ENCODE data around the gene ATF7.
"Not testable (repeated sequence)": the region's sequence is repeated elsewhere in the genome, so short reads cannot be mapped to it uniquely, and the experiment has no call there.

ATF7 gene

DNA sequence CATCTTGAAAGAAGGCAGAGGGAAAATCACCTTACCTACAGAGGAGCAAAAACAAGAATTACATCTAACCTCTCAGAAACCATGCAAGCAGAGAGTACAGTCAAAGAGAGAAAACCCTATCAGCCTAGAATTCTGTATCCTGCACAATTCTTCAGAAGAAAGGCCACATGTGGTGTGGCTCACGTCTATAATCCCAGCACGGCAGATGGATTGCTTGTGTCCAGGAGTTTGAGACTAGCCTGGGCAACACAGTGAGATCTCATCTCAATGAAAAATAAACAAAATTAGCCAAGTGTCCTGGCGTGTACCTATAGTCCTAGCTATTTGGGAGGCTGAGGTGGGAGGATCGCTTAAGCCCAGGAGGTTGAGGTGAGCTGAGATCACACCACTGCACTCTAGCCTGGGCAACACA lies 48.2 kb downstream of the ATF7 start:
- TF ChIP-seq TAF1 (IDR thresholded peaks at IDR 0.05; ENCODE audit: low read depth, low read length) (no peak), POLR2AphosphoS5 (IDR thresholded peaks at IDR 0.05; ENCODE audit: low read depth, low read length) (no peak), PAX5 (IDR thresholded peaks at IDR 0.05; ENCODE audit: insufficient read depth, low read length, severe bottlenecking) (no peak), POLR2A (IDR thresholded peaks at IDR 0.05; ENCODE audit: low read depth, low read length) (no peak), POU2F2 (IDR thresholded peaks at IDR 0.05; ENCODE audit: low read depth, low read length) (no peak), SPI1 (IDR thresholded peaks at IDR 0.05; ENCODE audit: low read depth, low read length) (no peak)
- DNase-seq (ENCODE audit: insufficient read length, low spot score), result no peak

DNA sequence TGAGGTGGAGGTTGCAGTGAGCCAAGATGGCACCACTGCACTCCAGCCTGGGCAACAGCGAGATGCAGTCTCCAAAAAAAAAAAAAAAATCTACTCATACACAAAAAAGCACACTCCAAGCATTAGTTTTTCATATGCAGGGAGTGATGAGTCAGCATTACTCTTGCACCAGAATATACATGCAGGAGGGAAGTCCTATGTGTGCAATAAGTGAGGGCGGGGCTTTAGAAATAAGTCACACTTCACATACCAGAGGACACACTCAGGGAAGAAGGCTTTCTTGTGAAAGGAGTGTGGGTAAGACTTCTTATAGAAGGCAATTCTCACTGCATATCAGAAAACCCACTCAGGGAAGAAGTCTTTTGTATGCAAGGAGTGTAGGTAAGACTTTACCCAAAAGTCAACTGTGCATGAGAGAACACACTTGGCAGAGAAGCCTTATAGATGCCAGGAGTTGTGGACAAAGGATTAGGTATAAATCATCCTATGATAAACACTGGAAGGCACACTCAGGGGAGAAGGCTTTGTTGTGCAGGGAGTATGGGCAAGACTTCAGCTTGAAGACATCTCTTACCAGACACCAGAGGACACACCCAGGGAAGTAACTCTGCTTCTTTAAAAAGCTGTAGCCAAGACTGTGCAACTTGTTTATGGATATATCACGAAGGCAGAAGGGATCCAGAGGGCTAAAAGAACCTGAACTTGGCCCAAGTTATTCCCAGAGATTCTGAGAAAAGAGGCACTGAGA lies 50.5 kb downstream of the ATF7 start:
- TF ChIP-seq SPI1 (IDR thresholded peaks at IDR 0.05; ENCODE audit: low read depth, low read length) (0 out of 2 replicates have a peak, but pooled peaks have one; percentile 0), POU2F2 (IDR thresholded peaks at IDR 0.05; ENCODE audit: low read depth, low read length) (no peak), PAX5 (IDR thresholded peaks at IDR 0.05; ENCODE audit: insufficient read depth, low read length, severe bottlenecking) (no peak)
- FAIRE-seq (no peak), DNase-seq (ENCODE audit: insufficient read length, low spot score) (no peak)

More for the DNA sequence above, 48.2 kb downstream of the ATF7 start:
- no peak for FAIRE-seq

- DNase-seq (ENCODE audit: insufficient read length, low spot score), result no peak
- FAIRE-seq, result peak; percentile 43
- TF ChIP-seq SPI1 (IDR thresholded peaks at IDR 0.05; ENCODE audit: low read depth, low read length) (no peak), TAF1 (IDR thresholded peaks at IDR 0.05; ENCODE audit: low read depth, low read length) (no peak), POLR2AphosphoS5 (IDR thresholded peaks at IDR 0.05; ENCODE audit: low read depth, low read length) (no peak), POLR2A (IDR thresholded peaks at IDR 0.05; ENCODE audit: low read depth, low read length) (no peak), PAX5 (IDR thresholded peaks at IDR 0.05; ENCODE audit: insufficient read depth, low read length, severe bottlenecking) (no peak), POU2F2 (IDR thresholded peaks at IDR 0.05; ENCODE audit: low read depth, low read length) (no peak)
These were observed 53.9 kb downstream of the ATF7 start for GRCh38 chr12:53572134-53572758.

DNA sequence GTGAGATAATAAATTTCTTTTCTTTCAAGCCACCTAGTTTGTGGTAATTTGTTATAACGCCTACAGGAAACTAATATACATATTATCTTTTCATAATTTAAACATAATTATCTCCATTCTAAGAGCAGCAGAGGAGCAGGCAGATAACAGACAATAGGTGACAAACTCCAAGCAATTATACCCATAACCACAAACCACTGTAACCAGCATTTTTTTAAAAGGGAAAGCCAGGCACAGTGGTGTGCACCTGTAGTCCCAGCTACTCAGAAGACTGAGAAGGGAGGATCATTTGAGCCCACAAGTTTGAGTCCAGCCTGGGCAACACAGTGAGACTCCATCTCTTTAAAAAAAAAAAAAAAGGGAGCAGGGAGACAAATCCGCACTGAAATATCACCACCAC lies 54.9 kb downstream of the ATF7 start:
- FAIRE-seq (no peak), DNase-seq (ENCODE audit: insufficient read length, low spot score) (no peak)
- TF ChIP-seq POLR2AphosphoS5 (IDR thresholded peaks at IDR 0.05; ENCODE audit: low read depth, low read length) (no peak), TAF1 (IDR thresholded peaks at IDR 0.05; ENCODE audit: low read depth, low read length) (no peak), POLR2A (IDR thresholded peaks at IDR 0.05; ENCODE audit: low read depth, low read length) (no peak), POU2F2 (IDR thresholded peaks at IDR 0.05; ENCODE audit: low read depth, low read length) (no peak), SPI1 (IDR thresholded peaks at IDR 0.05; ENCODE audit: low read depth, low read length) (no peak), PAX5 (IDR thresholded peaks at IDR 0.05; ENCODE audit: insufficient read depth, low read length, severe bottlenecking) (no peak)

DNA sequence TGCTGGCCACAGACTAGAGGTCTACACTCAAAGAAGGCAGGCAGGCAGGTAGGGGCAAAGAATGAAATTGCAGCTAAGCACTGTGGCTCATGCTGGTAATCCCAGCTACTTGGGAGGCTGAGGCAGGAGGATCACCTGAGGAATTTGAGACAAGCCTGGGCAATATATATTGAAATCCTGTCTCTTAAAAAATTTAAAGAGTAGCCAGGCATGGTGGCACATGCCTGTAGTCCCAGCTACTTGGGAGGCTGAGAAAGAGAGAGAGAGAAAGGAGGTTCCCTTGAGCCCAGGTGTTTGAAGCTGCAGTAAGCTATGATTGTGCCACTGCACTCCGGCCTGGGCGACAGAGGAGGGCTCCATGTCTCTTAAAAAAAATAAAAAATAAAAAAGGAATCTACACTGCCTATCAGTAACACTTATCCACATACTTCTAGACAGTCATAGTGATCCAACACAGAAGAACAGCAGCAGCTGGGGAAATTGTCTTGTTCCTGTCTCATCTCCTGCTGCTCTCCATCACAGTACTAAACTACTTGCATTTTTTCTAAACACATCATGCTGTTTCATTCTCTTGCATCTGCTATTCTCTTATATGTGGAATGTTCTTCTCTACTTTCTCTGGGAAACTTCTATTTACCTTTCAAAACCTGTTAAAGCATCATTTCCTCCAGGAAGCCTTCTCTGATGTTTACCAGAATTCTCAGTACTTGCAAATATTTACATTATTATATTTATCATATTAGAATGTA lies 57.2 kb downstream of the ATF7 start:
- TF ChIP-seq PAX5 (IDR thresholded peaks at IDR 0.05; ENCODE audit: insufficient read depth, low read length, severe bottlenecking) (no peak), POLR2AphosphoS5 (IDR thresholded peaks at IDR 0.05; ENCODE audit: low read depth, low read length) (no peak), POU2F2 (IDR thresholded peaks at IDR 0.05; ENCODE audit: low read depth, low read length) (no peak), POLR2A (IDR thresholded peaks at IDR 0.05; ENCODE audit: low read depth, low read length) (no peak), SPI1 (IDR thresholded peaks at IDR 0.05; ENCODE audit: low read depth, low read length) (no peak), TAF1 (IDR thresholded peaks at IDR 0.05; ENCODE audit: low read depth, low read length) (no peak)
- DNase-seq (ENCODE audit: insufficient read length, low spot score) (no peak), FAIRE-seq (no peak)

DNA sequence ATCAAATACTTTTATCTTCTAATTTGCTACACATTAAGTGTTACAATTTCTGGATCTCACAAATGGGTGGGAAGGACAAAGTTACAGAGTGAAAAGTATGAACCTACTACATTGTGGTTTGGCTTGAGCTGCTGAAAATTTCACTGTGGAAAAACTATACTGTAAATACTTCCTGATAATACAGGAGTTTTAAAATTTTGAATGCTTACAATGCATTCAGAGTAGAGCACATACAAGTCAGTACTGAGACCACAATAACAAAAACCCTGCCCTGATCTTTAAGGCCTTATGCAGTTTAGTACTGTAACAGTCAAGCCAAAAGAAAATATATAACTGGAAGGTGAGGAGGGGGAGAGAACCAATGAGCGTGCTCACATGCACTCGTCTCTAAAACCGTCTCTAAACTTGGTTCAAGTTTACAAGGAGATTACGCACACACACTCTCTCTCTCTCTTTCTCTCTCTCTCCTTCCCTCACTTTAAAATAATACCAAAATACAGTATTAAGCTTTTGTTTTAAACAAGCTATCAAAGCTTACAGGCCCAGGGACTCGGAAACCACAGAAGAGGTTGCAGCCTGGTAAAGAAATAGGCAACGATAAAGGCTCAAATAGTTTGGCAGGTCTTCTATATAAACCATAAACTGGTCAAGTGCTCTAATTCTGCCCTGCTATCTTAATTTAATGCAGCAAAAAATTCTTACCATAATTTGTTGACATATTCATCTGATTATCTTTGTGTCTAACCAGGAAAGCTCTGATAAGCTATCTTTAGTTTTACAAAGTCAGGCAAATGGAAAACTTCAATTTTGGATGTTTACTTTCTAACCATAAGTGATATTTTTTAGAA lies 58.0 kb downstream of the ATF7 start:
- DNase-seq (ENCODE audit: insufficient read length, low spot score), result no peak
- FAIRE-seq, result no peak

GRCh38 chr12:53565376-53565775 lies 60.8 kb downstream of the ATF7 start:
- DNase-seq (ENCODE audit: insufficient read length, low spot score); FAIRE-seq: not testable (repeated sequence)

More for the DNA sequence above, 58.0 kb downstream of the ATF7 start:
- TF ChIP-seq POLR2A (IDR thresholded peaks at IDR 0.05; ENCODE audit: low read depth, low read length) (no peak), PAX5 (IDR thresholded peaks at IDR 0.05; ENCODE audit: insufficient read depth, low read length, severe bottlenecking) (no peak), TAF1 (IDR thresholded peaks at IDR 0.05; ENCODE audit: low read depth, low read length) (no peak), POU2F2 (IDR thresholded peaks at IDR 0.05; ENCODE audit: low read depth, low read length) (no peak), SPI1 (IDR thresholded peaks at IDR 0.05; ENCODE audit: low read depth, low read length) (no peak), POLR2AphosphoS5 (IDR thresholded peaks at IDR 0.05; ENCODE audit: low read depth, low read length) (no peak)

DNA sequence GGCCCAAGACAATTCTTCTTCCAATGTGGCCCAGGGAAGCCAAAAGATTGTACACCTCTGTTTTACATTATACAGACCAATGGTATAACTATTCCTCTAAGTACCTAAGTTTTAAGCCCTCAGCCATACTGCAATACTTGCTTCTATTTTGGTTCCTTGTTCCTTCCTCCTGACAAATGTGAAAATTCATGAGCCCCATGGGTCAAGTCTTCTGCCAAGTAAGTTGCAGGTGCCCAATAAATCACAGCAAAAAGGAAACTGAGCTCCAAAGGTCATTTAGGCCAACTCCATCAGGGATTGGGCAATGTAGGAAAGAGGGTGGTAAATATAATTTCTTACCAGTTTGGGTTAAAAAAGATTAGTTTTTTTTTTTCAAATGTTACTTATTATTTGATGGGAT lies 61.2 kb downstream of the ATF7 start:
- FAIRE-seq, result no peak
- no peak for DNase-seq (ENCODE audit: insufficient read length, low spot score)
- TF ChIP-seq POU2F2 (IDR thresholded peaks at IDR 0.05; ENCODE audit: low read depth, low read length), result no peak
- TF ChIP-seq PAX5 (IDR thresholded peaks at IDR 0.05; ENCODE audit: insufficient read depth, low read length, severe bottlenecking), result no peak
- no peak for TF ChIP-seq TAF1 (IDR thresholded peaks at IDR 0.05; ENCODE audit: low read depth, low read length)
- no peak for TF ChIP-seq SPI1 (IDR thresholded peaks at IDR 0.05; ENCODE audit: low read depth, low read length)
- TF ChIP-seq POLR2A (IDR thresholded peaks at IDR 0.05; ENCODE audit: low read depth, low read length), result no peak
- TF ChIP-seq POLR2AphosphoS5 (IDR thresholded peaks at IDR 0.05; ENCODE audit: low read depth, low read length), result no peak

DNA sequence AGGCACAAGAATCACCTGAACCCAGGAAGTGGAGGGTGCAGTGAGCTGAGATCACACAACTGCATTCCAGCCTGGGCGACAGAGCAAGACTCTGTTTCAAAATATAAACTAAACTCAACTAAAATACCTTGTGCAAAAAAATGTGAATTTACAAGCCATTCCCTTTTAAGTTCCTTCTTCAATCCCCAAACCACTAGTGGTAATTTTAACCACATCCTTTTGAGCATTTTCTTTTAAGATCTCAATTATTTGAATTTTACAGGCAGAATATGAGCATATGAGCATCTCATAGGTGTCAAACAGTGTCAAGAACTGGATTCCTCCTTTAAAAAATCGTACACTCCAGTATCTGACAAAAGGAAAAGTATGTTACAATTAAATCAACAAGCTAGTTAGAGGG lies 61.9 kb downstream of the ATF7 start:
- TF ChIP-seq TAF1 (IDR thresholded peaks at IDR 0.05; ENCODE audit: low read depth, low read length), result no peak
- TF ChIP-seq POU2F2 (IDR thresholded peaks at IDR 0.05; ENCODE audit: low read depth, low read length), result no peak
- no peak for TF ChIP-seq POLR2AphosphoS5 (IDR thresholded peaks at IDR 0.05; ENCODE audit: low read depth, low read length)
- TF ChIP-seq SPI1 (IDR thresholded peaks at IDR 0.05; ENCODE audit: low read depth, low read length), result no peak
- no peak for TF ChIP-seq POLR2A (IDR thresholded peaks at IDR 0.05; ENCODE audit: low read depth, low read length)
- TF ChIP-seq PAX5 (IDR thresholded peaks at IDR 0.05; ENCODE audit: insufficient read depth, low read length, severe bottlenecking), result no peak
- FAIRE-seq (no peak), DNase-seq (ENCODE audit: insufficient read length, low spot score) (no peak)
